ENCODE results near the gene GSAP.

The GSAP gene

GRCh38 chr7:77404641-77405040 lies 11.5 kb downstream of the GSAP start:
- DNase-seq: no peak

GRCh38 chr7:77403957-77404356 lies 12.2 kb downstream of the GSAP start:
- no peak for DNase-seq

- no peak for DNase-seq
These were observed 13.3 kb downstream of the GSAP start for GRCh38 chr7:77402818-77403217.

GRCh38 chr7:77401002-77401401 lies 15.1 kb downstream of the GSAP start:
- no peak for DNase-seq

GRCh38 chr7:77399816-77400215 lies 16.3 kb downstream of the GSAP start:
- DNase-seq: no peak

GRCh38 chr7:77396894-77397547 lies 19.1 kb downstream of the GSAP start:
- no peak for DNase-seq

- no peak for DNase-seq
These were observed 20.5 kb downstream of the GSAP start for GRCh38 chr7:77395626-77396025.

- no peak for DNase-seq
These were observed 22.2 kb downstream of the GSAP start for GRCh38 chr7:77393954-77394353.

GRCh38 chr7:77393261-77393660 lies 22.9 kb downstream of the GSAP start:
- DNase-seq: no peak

GRCh38 chr7:77391230-77391629 lies 24.9 kb downstream of the GSAP start:
- DNase-seq: no peak

GRCh38 chr7:77388055-77388641 lies 28.0 kb downstream of the GSAP start:
- no peak for DNase-seq

- DNase-seq: no peak
These were observed 29.9 kb downstream of the GSAP start for GRCh38 chr7:77386165-77386822.

GRCh38 chr7:77383333-77383740 lies 32.8 kb downstream of the GSAP start:
- no peak for DNase-seq

- DNase-seq: no peak
These were observed 33.6 kb downstream of the GSAP start for GRCh38 chr7:77382532-77382931.

- no peak for DNase-seq
These were observed 37.6 kb downstream of the GSAP start for GRCh38 chr7:77378584-77378983.

- no peak for DNase-seq
These were observed 45.5 kb downstream of the GSAP start for GRCh38 chr7:77370606-77371005.

GRCh38 chr7:77368974-77369373 lies 47.2 kb downstream of the GSAP start:
- DNase-seq: no peak

- no peak for DNase-seq
These were observed 48.2 kb downstream of the GSAP start for GRCh38 chr7:77367976-77368375.

- no peak for DNase-seq
These were observed 53.2 kb downstream of the GSAP start for GRCh38 chr7:77362905-77363304.

GRCh38 chr7:77360969-77361368 lies 55.2 kb downstream of the GSAP start:
- DNase-seq: no peak

- DNase-seq: no peak
These were observed 56.0 kb downstream of the GSAP start for GRCh38 chr7:77360104-77360503.

GRCh38 chr7:77359599-77359998 lies 56.5 kb downstream of the GSAP start:
- no peak for DNase-seq

- no peak for DNase-seq
These were observed 61.2 kb downstream of the GSAP start for GRCh38 chr7:77354914-77355313.

GRCh38 chr7:77354484-77354883 lies 61.7 kb downstream of the GSAP start:
- DNase-seq: no peak

GRCh38 chr7:77353911-77354310 lies 62.2 kb downstream of the GSAP start:
- no peak for DNase-seq
